OCI-LY1 (cell line): ENCODE measurements around the gene CHRNA4.

Source experiments
- H2AFZ ChIP-seq: fragments of 200-600 bp; sonication (generic), shearing (Covaris generic); 2 replicates; pipeline ENCODE4 v1.6.0; 2014; ENCODE audit warnings: antibody characterized with exemption, mild to moderate bottlenecking, low read length
- H3F3A ChIP-seq: fragments of 200-600 bp; sonication (generic), shearing (Covaris generic); 2 replicates; pipeline ENCODE4 v1.6.0; 2014; ENCODE audit warnings: mild to moderate bottlenecking, antibody characterized with exemption, low read length, moderate library complexity; ENCODE audit not compliant: insufficient read depth
- H3K27ac ChIP-seq: fragments of 200-600 bp; sonication (generic); 2 replicates; pipeline ENCODE4 v1.5.1; 2014; ENCODE audit warnings: low read length, mixed run types, mild to moderate bottlenecking, low read depth; ENCODE audit not compliant: poor library complexity, severe bottlenecking
- H3K27me3 ChIP-seq: fragments of 200-600 bp; sonication (generic); 2 replicates; pipeline ENCODE4 v1.6.0; 2014; ENCODE audit warnings: antibody characterized with exemption, mild to moderate bottlenecking, low read length, moderate library complexity; ENCODE audit not compliant: insufficient read depth
- H3K36me3 ChIP-seq: fragments of 200-600 bp; sonication (generic); 2 replicates; pipeline ENCODE4 v1.6.1; 2014; ENCODE audit warnings: mild to moderate bottlenecking, antibody characterized with exemption, low read length, moderate library complexity, mixed read lengths; ENCODE audit not compliant: insufficient read depth
- H3K4me1 ChIP-seq: fragments of 200-600 bp; sonication (generic); 2 replicates; pipeline ENCODE4 v1.5.1; 2014; ENCODE audit warnings: mild to moderate bottlenecking, low read length, moderate library complexity; ENCODE audit not compliant: insufficient read depth, severe bottlenecking
- H3K4me2 ChIP-seq: fragments of 200-600 bp; sonication (generic), shearing (Covaris generic); 2 replicates; pipeline ENCODE4 v1.6.1; 2014; ENCODE audit warnings: low read length
- H3K4me3 ChIP-seq: fragments of 200-600 bp; sonication (generic); 2 replicates; pipeline ENCODE4 v1.5.1; 2014; ENCODE audit warnings: low read length, low read depth, mild to moderate bottlenecking, mixed read lengths; ENCODE audit not compliant: poor library complexity, severe bottlenecking
- H3K79me2 ChIP-seq: fragments of 200-600 bp; shearing (Covaris generic); 2 replicates; pipeline ENCODE4 v1.6.1; 2016; ENCODE audit warnings: mixed run types, low read length, mixed read lengths; ENCODE audit not compliant: insufficient read depth
- H3K9ac ChIP-seq: fragments of 200-600 bp; sonication (generic), shearing (Covaris generic); 2 replicates; pipeline ENCODE4 v1.6.1; 2014; ENCODE audit warnings: mild to moderate bottlenecking, low read length, mixed read lengths
- H3K9me2 ChIP-seq: fragments of 200-600 bp; sonication (generic), shearing (Covaris generic); 2 replicates; pipeline ENCODE4 v1.6.1; 2014; ENCODE audit warnings: low read depth, mild to moderate bottlenecking, low read length, mixed read lengths
- H3K9me3 ChIP-seq: fragments of 200-600 bp; shearing (Covaris generic); 2 replicates; pipeline ENCODE4 v1.6.1; 2014; ENCODE audit warnings: low read length, mixed read lengths
- H4K20me1 ChIP-seq: fragments of 200-600 bp; sonication (generic), shearing (Covaris generic); 2 replicates; pipeline ENCODE4 v1.6.0; 2016; ENCODE audit warnings: mild to moderate bottlenecking, low read length; ENCODE audit not compliant: insufficient read depth
- CTCF ChIP-seq: fragments of 200-600 bp; sonication (generic), shearing (Covaris generic); IDR thresholded peaks from 2 replicates; pipeline ENCODE4 v1.5.1; 2017; ENCODE audit warnings: mild to moderate bottlenecking, antibody characterized with exemption, low read length, moderate library complexity, mixed read lengths
- EZH2 ChIP-seq: fragments of 200-600 bp; sonication (generic), shearing (Covaris generic); IDR thresholded peaks from 2 replicates; pipeline ENCODE4 v1.8.0; 2017; ENCODE audit warnings: borderline replicate concordance, mixed run types, mild to moderate bottlenecking, antibody characterized with exemption, low read length, moderate library complexity, mixed read lengths

The CHRNA4 gene

DNA sequence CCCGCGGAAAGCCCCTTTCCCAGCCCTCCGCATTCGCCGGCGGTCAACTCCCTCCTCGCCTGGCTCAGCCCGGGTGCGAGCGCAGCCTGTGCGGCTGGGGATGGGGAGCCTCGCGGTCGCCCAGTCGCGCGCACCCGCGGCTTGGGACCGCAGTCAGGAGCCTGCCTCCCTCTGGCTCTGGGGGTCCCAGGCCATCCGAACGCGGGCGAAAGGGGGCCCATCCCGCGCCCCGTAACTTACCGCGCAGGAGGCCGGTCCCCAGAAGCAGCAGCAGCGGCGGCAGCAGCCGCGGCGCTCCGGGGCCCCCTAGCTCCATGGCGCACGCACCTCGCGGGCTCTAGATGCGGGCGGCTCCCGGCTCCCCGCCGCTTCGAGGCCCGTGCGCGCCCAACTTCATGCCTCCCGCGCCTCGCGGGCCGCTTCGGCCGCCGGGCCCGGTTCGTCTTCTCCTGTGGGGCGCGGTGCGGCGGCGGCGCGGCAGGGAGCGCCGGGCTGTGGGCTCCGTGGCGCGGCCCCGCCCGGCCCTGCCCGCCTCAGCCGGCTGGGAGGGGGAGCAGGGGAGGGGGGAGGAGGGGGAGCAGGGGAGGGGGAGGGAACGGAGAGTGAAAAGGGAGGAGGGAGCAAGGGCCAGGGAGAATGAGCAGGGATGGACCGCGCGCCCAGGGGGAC is at the start of gene CHRNA4:
TSS of gene CHRNA4 (minus strand) at position 500 of the 669 bp plus-strand sequence. CDS start at position 316, 184 bp downstream.
- no peaks in the 10 kb centered on the region for H3K79me2 ChIP-seq
- no peaks in the 10 kb centered on the region for H3K9me2 ChIP-seq
- no peaks in the 10 kb centered on the region for H3K4me1 ChIP-seq
- H3K9me3 ChIP-seq: no peaks in the 10 kb centered on the region
- 0 out of 2 replicates have a peak, but pooled peaks cover 3% of the 10 kb centered on the region for H3K27me3 ChIP-seq
- no peak within 1 kb of the TSS for H3K4me3 ChIP-seq
- no peak within 1 kb of the TSS for H3K4me2 ChIP-seq
- H4K20me1 ChIP-seq: no peaks in the 10 kb centered on the region
- no peaks in the 10 kb centered on the region for H3F3A ChIP-seq
- TF ChIP-seq CTCF (no peak), EZH2 (no peak)
- H3K9ac ChIP-seq: no peak within 1 kb of the TSS
- no peak within 1 kb of the TSS for H3K27ac ChIP-seq
- H3K36me3 ChIP-seq: no peaks in the 10 kb centered on the region
- no peak within 1 kb of the TSS for H2AFZ ChIP-seq

GRCh38 chr20:63409834-63410435 is 48.8 kb upstream of the CHRNA4 start:
- H3K4me1 ChIP-seq: no peaks in the 10 kb centered on the region
- H3K9me2 ChIP-seq: no peaks in the 10 kb centered on the region
- H3K4me2 ChIP-seq: no peak overlapping the region
- no peaks in the 10 kb centered on the region for H4K20me1 ChIP-seq
- H3F3A ChIP-seq: no peaks in the 10 kb centered on the region
- no peak overlapping the region for H2AFZ ChIP-seq
- TF ChIP-seq EZH2 (no peak), CTCF (no peak)
- H3K79me2 ChIP-seq: no peaks in the 10 kb centered on the region
- H3K9me3 ChIP-seq: no peaks in the 10 kb centered on the region
- no peak overlapping the region for H3K4me3 ChIP-seq
- H3K27ac ChIP-seq: no peak overlapping the region
- no peaks in the 10 kb centered on the region for H3K27me3 ChIP-seq
- no peak overlapping the region for H3K9ac ChIP-seq
- H3K36me3 ChIP-seq: no peaks in the 10 kb centered on the region

DNA sequence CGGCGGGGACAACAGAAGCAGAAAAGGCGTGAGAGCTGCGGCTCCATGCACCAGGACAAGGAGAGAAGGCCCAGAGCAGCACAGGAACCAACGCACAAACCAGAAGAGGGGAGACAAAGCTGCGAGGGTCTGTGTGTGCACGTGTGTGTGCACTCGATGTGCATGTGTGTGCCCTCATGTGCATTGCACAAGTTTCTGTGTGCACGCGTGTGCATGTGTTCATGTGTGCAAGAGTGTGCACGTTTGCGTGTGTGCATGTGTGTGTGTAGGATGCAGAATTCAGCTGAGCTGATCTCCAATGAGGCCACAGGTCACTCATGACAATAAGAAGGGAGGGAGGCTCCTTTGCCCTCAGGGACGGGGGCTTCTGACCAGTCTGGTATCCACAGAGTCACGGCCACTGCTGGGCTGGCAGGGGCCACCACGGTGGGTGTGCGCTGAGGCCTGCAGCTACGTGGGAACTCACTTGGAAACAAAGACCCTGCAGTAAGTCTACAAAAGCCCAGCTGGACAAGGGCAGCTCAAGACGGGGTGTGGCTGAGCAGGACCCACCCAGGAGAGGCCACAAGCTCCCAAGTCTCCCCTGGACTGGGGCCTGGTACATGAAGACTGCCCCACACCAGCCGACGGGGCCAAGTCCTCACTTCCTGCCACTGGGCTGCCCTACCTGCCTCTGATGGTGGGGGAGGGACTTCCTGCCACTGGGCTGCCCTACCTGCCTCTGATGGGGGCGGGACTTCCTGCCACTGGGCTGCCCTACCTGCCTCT is 48.1 kb upstream of the CHRNA4 start:
- no peak overlapping the region for H2AFZ ChIP-seq
- H3F3A ChIP-seq: no peaks in the 10 kb centered on the region
- H3K79me2 ChIP-seq: no peaks in the 10 kb centered on the region
- H3K9me2 ChIP-seq: no peaks in the 10 kb centered on the region
- H3K36me3 ChIP-seq: no peaks in the 10 kb centered on the region
- TF ChIP-seq EZH2 (no peak), CTCF (no peak)
- no peak overlapping the region for H3K4me2 ChIP-seq
- H3K9ac ChIP-seq: no peak overlapping the region
- H3K27me3 ChIP-seq: no peaks in the 10 kb centered on the region
- H3K9me3 ChIP-seq: no peaks in the 10 kb centered on the region
- no peaks in the 10 kb centered on the region for H4K20me1 ChIP-seq
- H3K4me3 ChIP-seq: no peak overlapping the region
- no peak overlapping the region for H3K27ac ChIP-seq
- H3K4me1 ChIP-seq: no peaks in the 10 kb centered on the region
